H9 (cell line): Measurements from ENCODE around the gene XYLB. TPM values are rescaled to one million over a fixed set of nuclear protein-coding genes. Genes with fewer than 3 reads are reported as not detected.

ENCODE experiments used
- DNase-seq: peaks from one replicate; pipeline ENCODE4 v3.0.0-alpha.2; 2017
- H2AFZ ChIP-seq: one replicate; pipeline ENCODE4 v1.6.1; 2013; ENCODE audit warnings: mild to moderate bottlenecking, low read length, control low read depth, moderate library complexity
- H2AK5ac ChIP-seq: 2 replicates; pipeline ENCODE4 v1.6.1; 2013; ENCODE audit warnings: low read length, control low read depth, mixed read lengths; ENCODE audit not compliant: insufficient read length
- H2BK120ac ChIP-seq: one replicate; pipeline ENCODE4 v1.6.1; 2013; ENCODE audit warnings: low read depth, mild to moderate bottlenecking, low read length, control low read depth, inconsistent platforms; ENCODE audit not compliant: poor library complexity, severe bottlenecking
- H2BK12ac ChIP-seq: 2 replicates; pipeline ENCODE4 v1.6.1; 2013; ENCODE audit warnings: low read length, control low read depth, mixed read lengths, low read depth; ENCODE audit not compliant: insufficient read length
- H2BK15ac ChIP-seq: 2 replicates; pipeline ENCODE4 v1.6.1; 2013; ENCODE audit warnings: low read depth, low read length, control low read depth
- H2BK20ac ChIP-seq: one replicate; pipeline ENCODE4 v1.6.1; 2013; ENCODE audit warnings: low read depth, mild to moderate bottlenecking, low read length, control low read depth, inconsistent platforms; ENCODE audit not compliant: poor library complexity, severe bottlenecking
- H2BK5ac ChIP-seq: 2 replicates; pipeline ENCODE4 v1.6.1; 2013; ENCODE audit warnings: low read length, control low read depth, mixed read lengths; ENCODE audit not compliant: insufficient read length
- H3K14ac ChIP-seq: 2 replicates; pipeline ENCODE4 v1.6.1; 2013; ENCODE audit warnings: low read length, control low read depth; ENCODE audit not compliant: insufficient read depth
- H3K18ac ChIP-seq: 2 replicates; pipeline ENCODE4 v1.6.1; 2013; ENCODE audit warnings: low read depth, mild to moderate bottlenecking, mixed read lengths, low read length, control low read depth; ENCODE audit not compliant: insufficient read length
- H3K23ac ChIP-seq: 2 replicates; pipeline ENCODE4 v1.6.1; 2013; ENCODE audit warnings: low read length, control low read depth, mixed read lengths, low read depth; ENCODE audit not compliant: insufficient read length
- H3K23me2 ChIP-seq: 2 replicates; pipeline ENCODE4 v1.6.1; 2013; ENCODE audit warnings: low read depth, mild to moderate bottlenecking, mixed read lengths, low read length, control low read depth; ENCODE audit not compliant: insufficient read length, poor library complexity, severe bottlenecking
- H3K27ac ChIP-seq: 2 replicates; pipeline ENCODE4 v1.5.1; 2013; ENCODE audit warnings: low read length, control low read depth, mixed read lengths, low read depth; ENCODE audit not compliant: insufficient read length
- H3K27me3 ChIP-seq: 2 replicates; pipeline ENCODE4 v1.6.1; 2013; ENCODE audit warnings: low read length, control low read depth, inconsistent platforms; ENCODE audit not compliant: insufficient read depth
- H3K4ac ChIP-seq: 2 replicates; pipeline ENCODE4 v1.6.1; 2013; ENCODE audit warnings: low read depth, mild to moderate bottlenecking, control low read depth, inconsistent platforms, low read length, moderate library complexity
- H3K4me1 ChIP-seq: 2 replicates; pipeline ENCODE4 v1.6.1; 2013; ENCODE audit warnings: low read length, control low read depth, inconsistent platforms; ENCODE audit not compliant: insufficient read depth
- H3K4me2 ChIP-seq: 2 replicates; pipeline ENCODE4 v1.6.1; 2013; ENCODE audit warnings: low read length, control low read depth, mixed read lengths; ENCODE audit not compliant: insufficient read length, insufficient read depth
- H3K56ac ChIP-seq: 2 replicates; pipeline ENCODE4 v1.6.1; 2013; ENCODE audit warnings: low read depth, mild to moderate bottlenecking, mixed read lengths, low read length, control low read depth; ENCODE audit not compliant: insufficient read length
- H3K79me1 ChIP-seq: 2 replicates; pipeline ENCODE4 v1.6.1; 2013; ENCODE audit warnings: low read depth, mild to moderate bottlenecking, moderate library complexity, low read length, control low read depth, inconsistent platforms; ENCODE audit not compliant: insufficient read depth, poor library complexity, severe bottlenecking
- H3K79me2 ChIP-seq: 2 replicates; pipeline ENCODE4 v1.6.1; 2013; ENCODE audit warnings: low read length, control low read depth, inconsistent platforms; ENCODE audit not compliant: insufficient read depth
- H3K9ac ChIP-seq: 2 replicates; pipeline ENCODE4 v1.6.1; 2013; ENCODE audit warnings: low read length, control low read depth, mixed read lengths; ENCODE audit not compliant: insufficient read length; ENCODE audit errors: extremely low read depth
- H3K9me3 ChIP-seq: one replicate; pipeline ENCODE4 v1.6.1; 2013; ENCODE audit warnings: low read depth, low read length, inconsistent platforms; ENCODE audit not compliant: control insufficient read depth
- H3T11ph ChIP-seq: one replicate; pipeline ENCODE4 v1.6.1; 2013; ENCODE audit warnings: mild to moderate bottlenecking, low read length, control low read depth, inconsistent platforms
- H4K20me1 ChIP-seq: one replicate; pipeline ENCODE4 v1.6.1; 2013; ENCODE audit not compliant: control insufficient read depth, insufficient read length, insufficient read depth
- H4K5ac ChIP-seq: 2 replicates; pipeline ENCODE4 v1.6.1; 2013; ENCODE audit warnings: low read depth, mild to moderate bottlenecking, mixed read lengths, low read length, control low read depth; ENCODE audit not compliant: insufficient read length
- H4K8ac ChIP-seq: replicated peaks from 2 replicates; pipeline ENCODE4 v1.6.1; 2013; ENCODE audit warnings: low read length, control low read depth, mixed read lengths, low read depth; ENCODE audit not compliant: insufficient read length
- H4K91ac ChIP-seq: 2 replicates; pipeline ENCODE4 v1.6.1; 2013; ENCODE audit warnings: low read depth, mild to moderate bottlenecking, moderate library complexity, mixed read lengths, low read length, control low read depth; ENCODE audit not compliant: insufficient read length
- H3K27ac Mint-ChIP-seq, 3 experiments: 2 replicates in 2 of 3; 3 replicates in 1 of 3; pipeline ENCODE4 v1.8.0; 2020 to 2021; ENCODE audit warnings: mixed read lengths in 3 of 3, mild to moderate bottlenecking in 1 of 3, moderate library complexity in 1 of 3
- H3K27me3 Mint-ChIP-seq: 2 replicates; pipeline ENCODE4 v1.8.0; 2021; ENCODE audit warnings: low read depth, mild to moderate bottlenecking, moderate library complexity, mixed read lengths
- H3K36me3 Mint-ChIP-seq, 3 experiments: 2 replicates in 2 of 3; 3 replicates in 1 of 3; pipeline ENCODE4 v1.8.0; 2020 to 2021; ENCODE audit warnings: low read depth in 3 of 3, mixed read lengths in 3 of 3; ENCODE audit not compliant: insufficient read depth in 1 of 3
- H3K4me1 Mint-ChIP-seq, 2 experiments: 2 replicates each; pipeline ENCODE4 v1.8.0; 2020; ENCODE audit warnings: mixed read lengths in 2 of 2
- H3K4me3 Mint-ChIP-seq, 2 experiments: 2 replicates in 1 of 2; 3 replicates in 1 of 2; pipeline ENCODE4 v1.8.0; 2020 to 2021; ENCODE audit warnings: mild to moderate bottlenecking in 2 of 2, mixed read lengths in 2 of 2, moderate library complexity in 1 of 2
- H3K9me3 Mint-ChIP-seq, 2 experiments: 2 replicates in 1 of 2; 3 replicates in 1 of 2; pipeline ENCODE4 v1.8.0; 2020; ENCODE audit warnings: mild to moderate bottlenecking in 2 of 2, mixed read lengths in 2 of 2, moderate library complexity in 1 of 2
- WGBS: extraction: QIAGEN DNeasy Blood & Tissue Kit; methylation state at CpG from one replicate; pipeline ENCODE4 v1.1.7; 2013; ENCODE audit warnings: missing lambda C conversion rate, low lambda C conversion rate, mixed read lengths; ENCODE audit not compliant: insufficient read length; ENCODE audit errors: extremely low coverage; 5-methylcytosine and 5-hydroxymethylcytosine counted together
- total RNA-seq: library from RNA; stranded (reverse); gene quantifications from 2 replicates; pipeline ENCODE4 v1.2.1, GENCODE V29; 2021
- TF ChIP-seq, protein P1 (sequence below): fragments of 200-600 bp; sonication (generic); conservative IDR thresholded peaks from 3 replicates; pipeline ENCODE4 v1.8.0; 2021; ENCODE audit warnings: antibody characterized with exemption, mild to moderate bottlenecking

XYLB gene
- total RNA-seq, 1 experiment from 2014 or later: 2.6 TPM

DNA sequence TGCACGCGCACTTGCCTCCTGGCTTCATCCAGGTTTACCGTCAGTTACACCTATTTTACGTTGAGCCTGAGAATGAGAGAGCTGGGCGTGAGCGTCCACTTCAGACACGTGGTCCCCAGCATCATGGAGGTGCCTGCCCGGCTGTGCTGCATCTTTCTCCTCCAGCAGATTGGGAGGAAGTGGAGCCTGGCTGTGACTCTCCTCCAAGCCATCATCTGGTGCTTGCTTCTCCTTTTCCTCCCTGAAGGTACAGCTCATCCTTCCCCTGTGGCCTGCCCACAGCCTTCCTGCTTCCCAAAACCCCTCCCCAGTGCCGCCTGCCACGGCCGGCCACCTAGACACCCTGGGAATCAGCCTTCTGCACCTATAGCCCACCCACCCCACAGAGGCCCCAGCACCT, 32.9 kb upstream of the XYLB start:
- H2BK5ac ChIP-seq: no peak overlapping the region
- no CpG with 5 or more reads among the region's 11 CpGs for WGBS
- H4K8ac ChIP-seq: no peak overlapping the region
- no peak overlapping the region for H2BK20ac ChIP-seq
- H3K23me2 ChIP-seq: no peaks in the 10 kb centered on the region
- H3T11ph ChIP-seq: no peak overlapping the region
- no peaks in the 10 kb centered on the region for H3K79me2 ChIP-seq
- H3K9me3 ChIP-seq: no peaks in the 10 kb centered on the region
- no peak overlapping the region for H3K56ac ChIP-seq
- no peaks in the 10 kb centered on the region for H4K20me1 ChIP-seq
- DNase-seq: no peak
- H3K23ac ChIP-seq: no peak overlapping the region
- no peak overlapping the region for H3K9ac ChIP-seq
- Mint-ChIP-seq H3K27ac (no peak overlapping the region), H3K9me3 (no peaks in the 10 kb centered on the region), H3K4me1 (peaks cover 0 to 10% of the 10 kb centered on the region in 2 experiments; a peak in 3 of 4 replicates), H3K36me3 (no peaks in the 10 kb centered on the region), H3K27me3 (peaks cover 3% of the 10 kb centered on the region), H3K4me3 (no peak overlapping the region)
- no peak overlapping the region for H2BK12ac ChIP-seq
- no peaks in the 10 kb centered on the region for H3K79me1 ChIP-seq
- no peak overlapping the region for H3K4me2 ChIP-seq
- TF ChIP-seq, protein P1, sequence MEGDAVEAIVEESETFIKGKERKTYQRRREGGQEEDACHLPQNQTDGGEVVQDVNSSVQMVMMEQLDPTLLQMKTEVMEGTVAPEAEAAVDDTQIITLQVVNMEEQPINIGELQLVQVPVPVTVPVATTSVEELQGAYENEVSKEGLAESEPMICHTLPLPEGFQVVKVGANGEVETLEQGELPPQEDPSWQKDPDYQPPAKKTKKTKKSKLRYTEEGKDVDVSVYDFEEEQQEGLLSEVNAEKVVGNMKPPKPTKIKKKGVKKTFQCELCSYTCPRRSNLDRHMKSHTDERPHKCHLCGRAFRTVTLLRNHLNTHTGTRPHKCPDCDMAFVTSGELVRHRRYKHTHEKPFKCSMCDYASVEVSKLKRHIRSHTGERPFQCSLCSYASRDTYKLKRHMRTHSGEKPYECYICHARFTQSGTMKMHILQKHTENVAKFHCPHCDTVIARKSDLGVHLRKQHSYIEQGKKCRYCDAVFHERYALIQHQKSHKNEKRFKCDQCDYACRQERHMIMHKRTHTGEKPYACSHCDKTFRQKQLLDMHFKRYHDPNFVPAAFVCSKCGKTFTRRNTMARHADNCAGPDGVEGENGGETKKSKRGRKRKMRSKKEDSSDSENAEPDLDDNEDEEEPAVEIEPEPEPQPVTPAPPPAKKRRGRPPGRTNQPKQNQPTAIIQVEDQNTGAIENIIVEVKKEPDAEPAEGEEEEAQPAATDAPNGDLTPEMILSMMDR: no peak
- no peak overlapping the region for H2BK15ac ChIP-seq
- H2AK5ac ChIP-seq: no peak overlapping the region
- no peak overlapping the region for H3K18ac ChIP-seq
- no peak overlapping the region for H3K4ac ChIP-seq
- H4K91ac ChIP-seq: no peak overlapping the region
- H3K27ac ChIP-seq: no peak overlapping the region
- no peak overlapping the region for H2BK120ac ChIP-seq
- H4K5ac ChIP-seq: no peak overlapping the region
- no peak overlapping the region for H3K14ac ChIP-seq
- H3K4me1 ChIP-seq: no peaks in the 10 kb centered on the region
- no peak overlapping the region for H2AFZ ChIP-seq
- H3K27me3 ChIP-seq: no peaks in the 10 kb centered on the region
